A549 (cell line): ENCODE measurements around the gene TFG.

Source experiments
- CBX2 ChIP-seq: fragments of 200-600 bp; sonication (generic); IDR thresholded peaks from 2 replicates; pipeline ENCODE4 v1.6.1; 2016; ENCODE audit warnings: low read depth, mild to moderate bottlenecking, borderline replicate concordance
- EP300 ChIP-seq, 2 experiments: fragments of >200 bp; sonication (Bioruptor Twin); formaldehyde crosslinking; IDR thresholded peaks; 2 replicates in 1 of 2; 3 replicates in 1 of 2; pipeline ENCODE4 v1.6.1; 2016 to 2017
- FOSL2 ChIP-seq, 2 experiments: fragments of 450-650 bp in 1 of 2; fragments of >200 bp in 1 of 2; sonication (Bioruptor Twin) in 1 of 2; formaldehyde crosslinking; IDR thresholded peaks; 2 replicates each; pipeline versions ENCODE4 v1.5.0 to v1.6.1; 2016 to 2020; ENCODE audit warnings: mild to moderate bottlenecking in 1 of 2, moderate library complexity in 1 of 2
- JUN ChIP-seq, 2 experiments: fragments of >200 bp; sonication (Bioruptor Twin); formaldehyde crosslinking; IDR thresholded peaks; 2 replicates in 1 of 2; 3 replicates in 1 of 2; pipeline ENCODE4 v1.6.1; 2016 to 2017
- POLR2A ChIP-seq: IDR thresholded peaks from 2 replicates; pipeline ENCODE4 v1.6.1; 2012; ENCODE audit warnings: mild to moderate bottlenecking, low read length
- POLR2AphosphoS2 ChIP-seq: conservative IDR thresholded peaks from 2 replicates; pipeline ENCODE4 v1.6.1; 2012; ENCODE audit warnings: low read length, improper control_type of control experiment, inconsistent platforms
- RARB ChIP-seq: fragments of 250-450 bp; sonication (Bioruptor Pico); IDR thresholded peaks from 2 replicates; pipeline ENCODE4 v1.8.0; 2021; ENCODE audit warnings: mild to moderate bottlenecking, moderate library complexity
- USF2 ChIP-seq: fragments of 450-650 bp; IDR thresholded peaks from 2 replicates; pipeline ENCODE4 v1.6.1; 2014; ENCODE audit warnings: antibody characterized with exemption
- TF ChIP-seq, protein P1 (sequence below): fragments of >200 bp; sonication (Bioruptor Twin); formaldehyde crosslinking; IDR thresholded peaks from 3 replicates; pipeline ENCODE4 v1.5.1; 2016
- TF ChIP-seq, protein P2 (sequence below): fragments of 250-450 bp; sonication (Bioruptor Pico); IDR thresholded peaks from 2 replicates; pipeline ENCODE4 v1.5.0; 2021; ENCODE audit warnings: mild to moderate bottlenecking, moderate library complexity, borderline replicate concordance

DNA sequence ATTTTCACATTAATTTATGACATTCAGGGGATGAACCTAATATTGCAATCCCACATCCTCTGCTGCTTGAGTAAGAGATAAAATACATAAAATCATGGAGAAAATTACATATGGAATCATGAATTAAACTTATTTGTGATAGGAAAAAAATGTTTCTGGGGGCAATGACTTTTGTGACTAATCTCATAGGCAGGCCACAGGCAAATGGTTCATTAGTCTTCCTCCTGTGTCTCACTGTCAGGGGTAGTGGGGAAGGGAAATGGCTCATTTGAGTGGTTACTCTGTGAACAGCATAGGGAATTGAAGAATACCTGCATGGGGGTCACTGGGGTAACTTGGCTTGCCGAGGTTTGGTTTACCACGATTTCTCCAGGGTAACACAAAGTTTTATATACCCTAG is 72.0 kb downstream of the TFG start:
- TF ChIP-seq POLR2A = no peak
- TF ChIP-seq EP300 (IDR thresholded peaks at IDR 0.05) = no peak
- TF ChIP-seq RARB (CRISPR knock-in tag) = no peak
- TF ChIP-seq, protein P1, sequence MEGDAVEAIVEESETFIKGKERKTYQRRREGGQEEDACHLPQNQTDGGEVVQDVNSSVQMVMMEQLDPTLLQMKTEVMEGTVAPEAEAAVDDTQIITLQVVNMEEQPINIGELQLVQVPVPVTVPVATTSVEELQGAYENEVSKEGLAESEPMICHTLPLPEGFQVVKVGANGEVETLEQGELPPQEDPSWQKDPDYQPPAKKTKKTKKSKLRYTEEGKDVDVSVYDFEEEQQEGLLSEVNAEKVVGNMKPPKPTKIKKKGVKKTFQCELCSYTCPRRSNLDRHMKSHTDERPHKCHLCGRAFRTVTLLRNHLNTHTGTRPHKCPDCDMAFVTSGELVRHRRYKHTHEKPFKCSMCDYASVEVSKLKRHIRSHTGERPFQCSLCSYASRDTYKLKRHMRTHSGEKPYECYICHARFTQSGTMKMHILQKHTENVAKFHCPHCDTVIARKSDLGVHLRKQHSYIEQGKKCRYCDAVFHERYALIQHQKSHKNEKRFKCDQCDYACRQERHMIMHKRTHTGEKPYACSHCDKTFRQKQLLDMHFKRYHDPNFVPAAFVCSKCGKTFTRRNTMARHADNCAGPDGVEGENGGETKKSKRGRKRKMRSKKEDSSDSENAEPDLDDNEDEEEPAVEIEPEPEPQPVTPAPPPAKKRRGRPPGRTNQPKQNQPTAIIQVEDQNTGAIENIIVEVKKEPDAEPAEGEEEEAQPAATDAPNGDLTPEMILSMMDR = no peak
- no peak for TF ChIP-seq FOSL2 (IDR thresholded peaks at IDR 0.05)
- TF ChIP-seq FOSL2 (CRISPR knock-in tag; IDR thresholded peaks at IDR 0.05) = no peak
- TF ChIP-seq USF2 = no peak
- TF ChIP-seq POLR2AphosphoS2 = no peak
- TF ChIP-seq, protein P2, sequence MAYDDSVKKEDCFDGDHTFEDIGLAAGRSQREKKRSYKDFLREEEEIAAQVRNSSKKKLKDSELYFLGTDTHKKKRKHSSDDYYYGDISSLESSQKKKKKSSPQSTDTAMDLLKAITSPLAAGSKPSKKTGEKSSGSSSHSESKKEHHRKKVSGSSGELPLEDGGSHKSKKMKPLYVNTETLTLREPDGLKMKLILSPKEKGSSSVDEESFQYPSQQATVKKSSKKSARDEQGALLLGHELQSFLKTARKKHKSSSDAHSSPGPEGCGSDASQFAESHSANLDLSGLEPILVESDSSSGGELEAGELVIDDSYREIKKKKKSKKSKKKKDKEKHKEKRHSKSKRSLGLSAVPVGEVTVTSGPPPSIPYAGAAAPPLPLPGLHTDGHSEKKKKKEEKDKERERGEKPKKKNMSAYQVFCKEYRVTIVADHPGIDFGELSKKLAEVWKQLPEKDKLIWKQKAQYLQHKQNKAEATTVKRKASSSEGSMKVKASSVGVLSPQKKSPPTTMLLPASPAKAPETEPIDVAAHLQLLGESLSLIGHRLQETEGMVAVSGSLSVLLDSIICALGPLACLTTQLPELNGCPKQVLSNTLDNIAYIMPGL (CRISPR knock-in tag) = no peak
- TF ChIP-seq JUN (IDR thresholded peaks at IDR 0.05) = no peak
- no peak for TF ChIP-seq CBX2
